HCT116 (cell line): ENCODE measurements around the gene TECTA.

Experiments
- CTCF ChIP-seq, 3 experiments: fragments of 200-600 bp in 1 of 3; sonication (generic) in 1 of 3; IDR thresholded peaks in 2 of 3; conservative IDR thresholded peaks in 1 of 3; 2 replicates each; pipeline ENCODE4 v1.5.1; 2012 to 2017; ENCODE audit warnings: low read depth in 2 of 3, low read length in 2 of 3, antibody characterized with exemption in 1 of 3, borderline replicate concordance in 1 of 3, control low read depth in 1 of 3, mild to moderate bottlenecking in 1 of 3, mixed read lengths in 1 of 3, mixed run types in 1 of 3, moderate library complexity in 1 of 3; ENCODE audit not compliant: insufficient read depth in 1 of 3
- EZH2 ChIP-seq: fragments of 200-600 bp; sonication (generic); IDR thresholded peaks from 2 replicates; pipeline ENCODE4 v1.6.1; 2017; ENCODE audit warnings: antibody characterized with exemption, mixed run types
- EZH2phosphoT487 ChIP-seq: fragments of 200-600 bp; IDR thresholded peaks from 2 replicates; pipeline ENCODE4 v1.6.1; 2018; ENCODE audit warnings: antibody characterized with exemption, borderline replicate concordance
- SIN3A ChIP-seq: IDR thresholded peaks from 2 replicates; pipeline ENCODE4 v1.6.1; 2012; ENCODE audit warnings: low read depth
- ZNF274 ChIP-seq: fragments of 200-500 bp; sonication (Bioruptor generic); IDR thresholded peaks from 2 replicates; pipeline ENCODE4 v1.6.1; 2014; ENCODE audit warnings: mild to moderate bottlenecking, low read depth, low read length, inconsistent platforms

GRCh38 chr11:121188776-121189175 lies 87.7 kb downstream of the TECTA start:
- TF ChIP-seq SIN3A (no peak), CTCF (IDR thresholded peaks at IDR 0.05 in 2 of 3, conservative IDR thresholded peaks at IDR 0.05 in 1 of 3; ENCODE audit: borderline replicate concordance in 1 of 3, insufficient read depth in 1 of 3, low read depth in 2 of 3, low read length in 2 of 3) (no peak), ZNF274 (no peak), EZH2 (no peak), EZH2phosphoT487 (no peak)
